Mesendoderm (in vitro differentiated cells): Measurements from ENCODE around the gene ANO7.

Experiments
- DNase-seq: peaks from one replicate; pipeline ENCODE4 v3.0.0; 2013
- H2AK5ac ChIP-seq: 2 replicates; pipeline ENCODE4 v1.6.1; 2013; ENCODE audit warnings: low read length, inconsistent platforms
- H2BK120ac ChIP-seq: 2 replicates; pipeline ENCODE4 v1.6.1; 2013; ENCODE audit warnings: low read depth, mild to moderate bottlenecking, low read length, moderate library complexity, mixed read lengths
- H2BK15ac ChIP-seq: replicated peaks from 2 replicates; pipeline ENCODE4 v1.6.1; 2013; ENCODE audit warnings: low read depth, mild to moderate bottlenecking, moderate library complexity
- H2BK5ac ChIP-seq: 2 replicates; pipeline ENCODE4 v1.6.1; 2013; ENCODE audit warnings: low read length, inconsistent platforms
- H3K18ac ChIP-seq: 2 replicates; pipeline ENCODE4 v1.6.1; 2013; ENCODE audit warnings: mild to moderate bottlenecking, low read length, mixed read lengths
- H3K23ac ChIP-seq: one replicate; pipeline ENCODE4 v1.6.1; 2013; ENCODE audit warnings: low read length
- H3K27ac ChIP-seq: 2 replicates; pipeline ENCODE4 v1.5.1; 2013; ENCODE audit warnings: low read depth, mild to moderate bottlenecking, inconsistent platforms, low read length, moderate library complexity
- H3K27me3 ChIP-seq: 2 replicates; pipeline ENCODE4 v1.6.1; 2013; ENCODE audit warnings: low read length, control low read depth, mild to moderate bottlenecking, inconsistent platforms; ENCODE audit not compliant: insufficient read depth, poor library complexity
- H3K36me3 ChIP-seq: 2 replicates; pipeline ENCODE4 v1.6.1; 2013; ENCODE audit warnings: low read length, inconsistent platforms; ENCODE audit not compliant: control insufficient read depth, insufficient read depth
- H3K4ac ChIP-seq: one replicate; pipeline ENCODE4 v1.6.1; 2013; ENCODE audit warnings: low read depth, mild to moderate bottlenecking, low read length, moderate library complexity
- H3K4me1 ChIP-seq: 2 replicates; pipeline ENCODE4 v1.6.1; 2013; ENCODE audit warnings: low read depth, low read length, inconsistent platforms; ENCODE audit not compliant: control insufficient read depth
- H3K4me2 ChIP-seq: 2 replicates; pipeline ENCODE4 v1.6.1; 2013; ENCODE audit warnings: low read length
- H3K4me3 ChIP-seq: 2 replicates; pipeline ENCODE4 v1.5.1; 2013; ENCODE audit warnings: mild to moderate bottlenecking, low read length
- H3K56ac ChIP-seq: one replicate; pipeline ENCODE4 v1.6.1; 2013; ENCODE audit warnings: low read length
- H3K79me1 ChIP-seq: 2 replicates; pipeline ENCODE4 v1.6.1; 2013; ENCODE audit warnings: low read length, inconsistent platforms
- H3K79me2 ChIP-seq: 2 replicates; pipeline ENCODE4 v1.6.1; 2013; ENCODE audit warnings: mild to moderate bottlenecking, low read length; ENCODE audit not compliant: control insufficient read depth, insufficient read depth
- H3K9ac ChIP-seq: 2 replicates; pipeline ENCODE4 v1.6.1; 2013; ENCODE audit warnings: low read length, inconsistent platforms
- H4K5ac ChIP-seq: one replicate; pipeline ENCODE4 v1.6.1; 2013; ENCODE audit warnings: low read length
- H4K8ac ChIP-seq: one replicate; pipeline ENCODE4 v1.6.1; 2013; ENCODE audit warnings: low read depth, mild to moderate bottlenecking, control low read depth, low read length, moderate library complexity
- WGBS: extraction: QIAGEN DNeasy Blood & Tissue Kit; methylation state at CpG from one replicate; pipeline ENCODE4 v1.1.7; 2013; ENCODE audit warnings: low lambda C conversion rate, missing lambda C conversion rate; ENCODE audit not compliant: insufficient coverage; ENCODE audit errors: extremely low coverage; 5-methylcytosine and 5-hydroxymethylcytosine counted together

The ANO7 gene

DNA sequence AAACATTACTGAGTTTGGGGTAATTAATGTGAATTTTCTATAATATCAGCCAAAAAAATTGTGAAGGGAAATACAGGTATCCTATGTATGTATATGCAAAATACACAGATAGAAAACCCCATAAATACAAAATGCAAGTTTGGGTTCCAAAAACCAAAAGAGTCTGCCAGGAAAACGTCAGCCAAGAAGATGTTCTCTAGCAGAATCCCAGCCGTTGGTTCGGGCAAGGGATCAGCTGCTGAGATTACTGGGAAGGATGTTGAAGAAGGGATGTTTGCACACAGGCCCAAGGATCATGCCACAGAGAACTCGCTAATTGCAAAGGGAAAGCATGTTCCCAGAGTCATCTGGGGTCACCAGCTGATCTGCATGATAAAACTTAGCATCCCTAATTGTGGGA, 9.5 kb upstream of the ANO7 start:
- Histone ChIP-seq H3K9ac (no peak overlapping the region), H3K23ac (no peak overlapping the region), H3K79me1 (no peaks in the 10 kb centered on the region), H3K4me2 (no peak overlapping the region), H3K4ac (no peak overlapping the region), H3K56ac (no peak overlapping the region), H2AK5ac (no peak overlapping the region), H3K4me3 (no peak overlapping the region), H4K8ac (no peak overlapping the region), H2BK120ac (no peak overlapping the region), H2BK15ac (no peak overlapping the region), H3K18ac (no peak overlapping the region), H3K36me3 (no peaks in the 10 kb centered on the region), H4K5ac (no peak overlapping the region), H3K4me1 (no peaks in the 10 kb centered on the region), H3K79me2 (no peaks in the 10 kb centered on the region), H2BK5ac (no peak overlapping the region), H3K27me3 (no peaks in the 10 kb centered on the region), H3K27ac (no peak overlapping the region)
- no CpG with 5 or more reads among the region's 4 CpGs for WGBS
- no peak for DNase-seq

DNA sequence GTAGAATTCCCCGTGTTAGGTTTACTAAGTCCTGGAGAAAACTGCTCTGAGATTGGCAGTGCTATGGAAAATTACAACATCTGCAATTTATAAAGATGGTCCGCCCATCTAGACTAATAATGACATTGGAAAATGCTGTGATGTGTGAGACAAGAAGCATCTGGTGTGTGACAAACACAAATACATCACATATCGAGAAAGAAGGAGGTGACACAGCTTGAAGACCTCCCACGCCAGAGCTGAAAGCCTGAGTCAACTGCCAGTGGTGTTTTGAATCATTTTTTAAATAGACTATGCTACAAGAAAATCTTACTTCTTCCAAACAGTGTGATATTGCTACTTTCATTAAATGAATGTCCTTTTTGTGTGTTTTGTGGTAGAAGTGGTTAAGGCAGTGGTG, 8.6 kb upstream of the ANO7 start:
- no peak overlapping the region for H2BK120ac ChIP-seq
- no peaks in the 10 kb centered on the region for H3K27me3 ChIP-seq
- no peak overlapping the region for H2AK5ac ChIP-seq
- H2BK5ac ChIP-seq, result no peak overlapping the region
- H3K9ac ChIP-seq, result no peak overlapping the region
- no peak overlapping the region for H3K27ac ChIP-seq
- no peak for DNase-seq
- no peak overlapping the region for H4K8ac ChIP-seq
- no peaks in the 10 kb centered on the region for H3K79me1 ChIP-seq
- H3K18ac ChIP-seq, result no peak overlapping the region
- H3K79me2 ChIP-seq, result no peaks in the 10 kb centered on the region
- H3K4me3 ChIP-seq, result no peak overlapping the region
- no peak overlapping the region for H3K56ac ChIP-seq
- H4K5ac ChIP-seq, result no peak overlapping the region
- no CpG with 5 or more reads among the region's 4 CpGs for WGBS
- no peak overlapping the region for H3K4me2 ChIP-seq
- H3K36me3 ChIP-seq, result no peaks in the 10 kb centered on the region
- H3K4ac ChIP-seq, result no peak overlapping the region
- H3K23ac ChIP-seq, result no peak overlapping the region
- H3K4me1 ChIP-seq, result no peaks in the 10 kb centered on the region
- H2BK15ac ChIP-seq, result no peak overlapping the region

DNA sequence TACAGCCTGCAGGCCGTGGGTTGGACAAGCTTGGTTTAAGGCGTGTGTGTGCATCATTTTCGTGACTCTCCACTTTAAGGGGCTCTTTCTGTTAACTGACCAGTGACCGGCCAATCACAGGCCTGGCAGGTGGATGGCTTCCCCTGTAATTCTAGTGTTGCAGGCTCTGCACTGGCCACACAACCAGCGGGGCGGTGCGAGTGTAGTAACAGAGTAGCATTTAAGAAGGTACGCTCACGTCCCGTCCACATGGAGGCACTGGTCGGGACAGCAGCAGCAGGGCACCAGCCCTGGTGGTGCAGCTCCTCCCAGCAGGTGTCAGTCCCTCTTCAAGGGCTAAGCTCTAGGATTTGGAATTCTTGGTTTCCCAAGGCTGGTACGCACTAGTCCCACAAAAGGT, 8.0 kb upstream of the ANO7 start:
- no peak overlapping the region for H3K9ac ChIP-seq
- H2BK120ac ChIP-seq, result no peak overlapping the region
- no peak overlapping the region for H3K4me3 ChIP-seq
- peak; percentile 87 for DNase-seq
- H4K5ac ChIP-seq, result no peak overlapping the region
- no peak overlapping the region for H3K56ac ChIP-seq
- H3K79me2 ChIP-seq, result no peaks in the 10 kb centered on the region
- no peaks in the 10 kb centered on the region for H3K4me1 ChIP-seq
- no peak overlapping the region for H2BK15ac ChIP-seq
- H3K18ac ChIP-seq, result no peak overlapping the region
- no peaks in the 10 kb centered on the region for H3K79me1 ChIP-seq
- H3K27me3 ChIP-seq, result no peaks in the 10 kb centered on the region
- no peak overlapping the region for H2BK5ac ChIP-seq
- no peak overlapping the region for H3K4me2 ChIP-seq
- no peak overlapping the region for H3K23ac ChIP-seq
- no peak overlapping the region for H3K4ac ChIP-seq
- WGBS, result no CpG with 5 or more reads among the region's 12 CpGs
- no peak overlapping the region for H2AK5ac ChIP-seq
- no peaks in the 10 kb centered on the region for H3K36me3 ChIP-seq
- H4K8ac ChIP-seq, result no peak overlapping the region
- H3K27ac ChIP-seq, result no peak overlapping the region

DNA sequence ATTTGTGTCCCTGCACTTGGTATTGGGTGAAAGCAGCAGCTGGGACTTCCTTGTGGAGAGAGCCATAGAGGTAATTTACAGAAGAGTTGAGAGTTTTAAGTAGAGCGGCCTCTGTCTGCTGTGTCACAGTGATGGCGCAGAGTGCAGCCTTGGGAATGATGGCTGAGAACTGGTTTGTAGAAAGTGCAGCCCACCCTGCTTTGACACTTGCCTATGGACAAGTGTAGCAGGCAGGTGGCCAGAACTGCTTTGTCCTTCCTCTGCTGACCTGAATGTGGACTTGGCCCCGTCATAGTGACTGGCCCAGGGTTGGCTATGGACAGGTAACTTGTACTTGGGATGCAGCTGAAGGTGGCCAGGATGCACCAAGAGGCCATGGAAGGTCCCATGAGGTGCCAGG, 6.4 kb upstream of the ANO7 start:
- H3K4me3 ChIP-seq, result no peak overlapping the region
- no peak for DNase-seq
- no peak overlapping the region for H2BK5ac ChIP-seq
- H3K4me2 ChIP-seq, result no peak overlapping the region
- H3K9ac ChIP-seq, result no peak overlapping the region
- no peak overlapping the region for H2BK120ac ChIP-seq
- H3K79me2 ChIP-seq, result no peaks in the 10 kb centered on the region
- H3K23ac ChIP-seq, result no peak overlapping the region
- no peak overlapping the region for H2AK5ac ChIP-seq
- no peaks in the 10 kb centered on the region for H3K4me1 ChIP-seq
- no peaks in the 10 kb centered on the region for H3K27me3 ChIP-seq
- WGBS, result no CpG with 5 or more reads among the region's 3 CpGs
- no peak overlapping the region for H4K8ac ChIP-seq
- H2BK15ac ChIP-seq, result no peak overlapping the region
- H3K18ac ChIP-seq, result no peak overlapping the region
- no peaks in the 10 kb centered on the region for H3K79me1 ChIP-seq
- no peak overlapping the region for H3K27ac ChIP-seq
- H3K4ac ChIP-seq, result no peak overlapping the region
- H3K56ac ChIP-seq, result no peak overlapping the region
- no peak overlapping the region for H4K5ac ChIP-seq
- no peaks in the 10 kb centered on the region for H3K36me3 ChIP-seq

DNA sequence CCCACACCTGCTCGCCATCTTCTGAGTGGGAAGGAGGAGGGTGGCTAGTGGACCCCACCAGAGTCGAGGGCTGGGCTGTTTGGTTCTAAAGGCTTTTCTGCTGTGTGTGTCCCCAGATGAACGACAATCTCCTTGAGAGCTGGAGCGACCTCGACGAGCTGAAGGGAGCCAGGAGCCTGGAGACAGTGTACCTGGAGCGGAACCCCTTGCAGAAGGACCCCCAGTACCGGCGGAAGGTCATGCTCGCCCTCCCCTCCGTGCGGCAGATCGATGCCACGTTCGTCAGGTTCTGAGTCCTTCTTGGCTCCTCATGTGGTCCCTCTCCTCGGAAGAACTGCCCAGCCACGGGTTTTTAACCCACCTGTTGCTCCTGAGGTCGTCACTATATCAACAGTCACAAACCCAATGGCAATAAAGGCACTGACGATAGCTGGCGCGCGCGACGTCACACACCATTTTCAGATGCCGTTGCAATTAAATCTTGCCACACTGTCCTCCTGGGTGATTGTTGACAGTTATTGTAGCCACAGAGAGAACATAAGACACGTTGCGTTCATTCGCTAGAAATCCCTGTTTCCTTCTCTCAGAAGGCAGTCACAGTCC, 5.8 kb upstream of the ANO7 start:
- DNase-seq, result no peak
- H3K23ac ChIP-seq, result no peak overlapping the region
- WGBS, result no CpG with 5 or more reads among the region's 28 CpGs
- H3K4ac ChIP-seq, result no peak overlapping the region
- no peak overlapping the region for H2BK120ac ChIP-seq
- H3K9ac ChIP-seq, result no peak overlapping the region
- no peak overlapping the region for H3K56ac ChIP-seq
- no peaks in the 10 kb centered on the region for H3K79me1 ChIP-seq
- H3K27me3 ChIP-seq, result no peaks in the 10 kb centered on the region
- H3K79me2 ChIP-seq, result no peaks in the 10 kb centered on the region
- H3K18ac ChIP-seq, result no peak overlapping the region
- no peak overlapping the region for H2AK5ac ChIP-seq
- no peak overlapping the region for H4K5ac ChIP-seq
- no peaks in the 10 kb centered on the region for H3K36me3 ChIP-seq
- no peak overlapping the region for H2BK5ac ChIP-seq
- no peak overlapping the region for H4K8ac ChIP-seq
- H3K4me2 ChIP-seq, result no peak overlapping the region
- H3K27ac ChIP-seq, result no peak overlapping the region
- no peaks in the 10 kb centered on the region for H3K4me1 ChIP-seq
- H2BK15ac ChIP-seq, result no peak overlapping the region
- H3K4me3 ChIP-seq, result no peak overlapping the region

DNA sequence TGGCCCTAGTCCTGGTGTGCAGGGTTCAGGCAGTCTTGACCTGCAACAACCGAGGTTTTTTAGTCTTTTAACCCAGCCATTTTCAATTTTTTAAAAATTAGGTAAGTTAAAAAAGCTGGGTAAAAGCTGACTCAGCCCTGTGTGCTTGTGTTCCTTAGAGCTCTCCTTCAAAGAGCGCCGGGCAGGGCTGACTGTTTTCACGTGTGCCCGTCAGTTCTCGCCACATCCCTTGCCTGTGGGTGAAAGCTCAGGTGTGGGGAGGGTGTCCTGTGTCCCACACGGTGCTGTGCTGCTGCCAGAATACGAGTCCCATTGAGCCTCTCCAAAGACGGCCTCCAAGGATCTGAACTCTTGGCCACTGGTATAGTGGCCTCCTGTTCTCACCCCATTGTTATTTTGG, 5.3 kb upstream of the ANO7 start:
- H2BK5ac ChIP-seq, result no peak overlapping the region
- no peak overlapping the region for H3K4me3 ChIP-seq
- H3K4me2 ChIP-seq, result no peak overlapping the region
- WGBS, result no CpG with 5 or more reads among the region's 9 CpGs
- no peak for DNase-seq
- H3K4me1 ChIP-seq, result peaks cover 3% of the 10 kb centered on the region
- no peak overlapping the region for H3K4ac ChIP-seq
- no peaks in the 10 kb centered on the region for H3K79me1 ChIP-seq
- H2AK5ac ChIP-seq, result no peak overlapping the region
- no peak overlapping the region for H2BK120ac ChIP-seq
- H4K5ac ChIP-seq, result no peak overlapping the region
- H3K18ac ChIP-seq, result no peak overlapping the region
- no peak overlapping the region for H3K56ac ChIP-seq
- H3K9ac ChIP-seq, result no peak overlapping the region
- no peaks in the 10 kb centered on the region for H3K27me3 ChIP-seq
- no peak overlapping the region for H3K27ac ChIP-seq
- H3K79me2 ChIP-seq, result no peaks in the 10 kb centered on the region
- no peak overlapping the region for H2BK15ac ChIP-seq
- H4K8ac ChIP-seq, result no peak overlapping the region
- no peak overlapping the region for H3K23ac ChIP-seq
- H3K36me3 ChIP-seq, result no peaks in the 10 kb centered on the region
